ENCODE data around the gene MST1. TPM values are rescaled to one million over a fixed set of nuclear protein-coding genes. Genes with fewer than 3 reads are reported as not detected.

The MST1 gene
- total and polyA plus RNA-seq, 2 of the 8 experiments (the other 6 are each of a cell fraction or from before 2014, with no cell fraction given), result 6.2 to 9.5 TPM

DNA sequence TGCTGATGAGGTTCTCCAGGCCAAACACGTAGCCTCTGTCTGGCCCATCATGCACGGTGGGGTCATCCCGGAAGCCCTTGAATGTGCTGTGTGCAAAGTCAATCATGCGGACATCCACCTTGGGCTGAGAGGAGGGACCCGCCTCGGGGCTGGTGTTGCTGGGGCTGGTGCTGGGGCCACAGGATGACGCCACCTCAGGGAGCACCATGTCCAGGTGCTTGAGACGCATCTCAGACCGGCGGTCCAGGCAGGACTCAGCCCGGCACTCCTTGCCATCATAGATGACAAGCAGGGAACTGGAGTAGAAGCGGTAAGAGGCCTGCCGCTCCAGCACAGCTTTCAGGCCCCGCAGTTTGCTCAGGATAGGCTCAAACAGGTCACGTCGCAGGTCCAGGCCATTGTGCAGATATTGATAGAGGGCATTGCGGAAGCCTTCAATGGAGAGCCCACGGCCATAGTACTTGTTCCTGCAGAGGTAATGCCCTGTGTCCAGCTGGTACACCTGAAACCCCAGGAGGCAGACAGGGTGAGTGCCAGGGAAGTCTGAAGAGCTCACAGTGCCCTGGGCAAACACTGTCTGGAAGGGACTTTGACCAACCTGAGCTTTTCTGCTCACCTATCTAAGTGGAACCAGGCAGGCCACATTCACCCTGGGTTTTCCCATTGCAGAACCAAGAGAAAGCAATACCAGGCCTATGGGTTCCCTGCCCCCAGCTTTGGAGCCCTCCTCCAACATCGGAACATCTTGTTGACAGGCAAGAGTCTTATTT lies 38.1 kb upstream of the MST1 start (continued):
- no peak for TF ChIP-seq RBBP5 (IDR thresholded peaks at IDR 0.05; ENCODE audit: borderline replicate concordance, low read depth, low read length)
- TF ChIP-seq CHD2 (IDR thresholded peaks at IDR 0.05; ENCODE audit: low read length), result no peak
- TF ChIP-seq SAP30 (IDR thresholded peaks at IDR 0.05; ENCODE audit: insufficient read depth, insufficient replicate concordance, low read length), result no peak
